Jurkat, Clone E6-1 (cell line): ENCODE data around the gene INAVA.
"Not testable (repeated sequence)": the region's sequence is repeated elsewhere in the genome, so short reads cannot be mapped to it uniquely, and the experiment has no call there.

Experiments used
- DNase-seq: peaks from one replicate; pipeline ENCODE4 v3.0.0-alpha.2; 2011; ENCODE audit warnings: low read depth, low spot score
- H3K4me3 ChIP-seq: 2 replicates; pipeline ENCODE4 v1.5.1; 2011; ENCODE audit warnings: mild to moderate bottlenecking, low read length, control low read depth, moderate library complexity

The INAVA gene

DNA sequence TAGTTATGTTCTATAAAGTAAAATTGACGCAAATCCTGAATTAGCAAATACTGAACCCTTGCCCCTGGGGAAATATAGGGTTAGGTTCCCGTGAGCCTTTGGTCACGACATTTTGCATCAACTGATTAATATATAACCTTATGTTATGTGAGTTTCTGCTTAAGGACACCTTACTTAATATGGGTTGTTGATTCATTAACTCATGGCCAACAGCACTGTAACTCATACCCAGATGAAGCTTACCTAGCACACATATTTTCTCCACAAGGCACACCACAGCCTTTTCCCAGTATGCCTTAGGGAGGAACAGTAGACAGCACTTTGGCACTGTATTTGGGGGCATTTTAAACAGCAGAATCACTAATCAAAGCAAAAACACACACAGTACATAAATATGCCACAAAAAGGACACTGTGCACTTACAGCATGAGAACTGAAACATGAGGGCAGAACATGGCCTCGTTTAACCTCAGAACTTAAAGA is 15.1 kb downstream of the INAVA start:
- DNase-seq, result no peak
- H3K4me3 ChIP-seq, result no peak overlapping the region

DNA sequence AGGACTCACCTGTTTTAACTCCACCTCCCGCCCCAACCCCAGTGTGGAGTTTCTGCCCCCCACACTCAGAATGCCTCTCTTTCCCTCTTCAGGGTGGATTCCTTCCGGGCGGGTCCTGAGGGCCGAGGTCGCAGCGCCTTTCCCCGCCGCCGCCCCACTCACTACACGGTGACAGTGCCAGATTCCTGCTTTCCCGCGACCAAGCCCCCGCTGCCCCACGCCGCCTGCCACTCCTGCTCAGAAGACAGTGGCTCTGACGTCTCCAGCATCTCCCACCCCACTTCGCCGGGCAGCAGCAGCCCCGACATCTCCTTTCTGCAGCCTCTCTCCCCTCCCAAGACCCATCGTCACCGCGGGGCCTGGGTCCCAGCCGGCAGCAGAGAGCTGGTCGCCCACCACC is 16.7 kb downstream of the INAVA start:
- H3K4me3 ChIP-seq, result no peak overlapping the region
- DNase-seq, result no peak

- H3K4me3 ChIP-seq, DNase-seq: not testable (repeated sequence)
These were observed 17.2 kb downstream of the INAVA start for GRCh38 chr1:200911936-200912335.

GRCh38 chr1:200912737-200913407 is 18.2 kb downstream of the INAVA start:
- no peak overlapping the region for H3K4me3 ChIP-seq
- DNase-seq, result no peak

- no peak for DNase-seq
- H3K4me3 ChIP-seq, result no peak overlapping the region
These were observed 21.5 kb downstream of the INAVA start for GRCh38 chr1:200916152-200916551.

GRCh38 chr1:200916681-200917080 is 22.0 kb downstream of the INAVA start:
- no peak overlapping the region for H3K4me3 ChIP-seq
- no peak for DNase-seq

DNA sequence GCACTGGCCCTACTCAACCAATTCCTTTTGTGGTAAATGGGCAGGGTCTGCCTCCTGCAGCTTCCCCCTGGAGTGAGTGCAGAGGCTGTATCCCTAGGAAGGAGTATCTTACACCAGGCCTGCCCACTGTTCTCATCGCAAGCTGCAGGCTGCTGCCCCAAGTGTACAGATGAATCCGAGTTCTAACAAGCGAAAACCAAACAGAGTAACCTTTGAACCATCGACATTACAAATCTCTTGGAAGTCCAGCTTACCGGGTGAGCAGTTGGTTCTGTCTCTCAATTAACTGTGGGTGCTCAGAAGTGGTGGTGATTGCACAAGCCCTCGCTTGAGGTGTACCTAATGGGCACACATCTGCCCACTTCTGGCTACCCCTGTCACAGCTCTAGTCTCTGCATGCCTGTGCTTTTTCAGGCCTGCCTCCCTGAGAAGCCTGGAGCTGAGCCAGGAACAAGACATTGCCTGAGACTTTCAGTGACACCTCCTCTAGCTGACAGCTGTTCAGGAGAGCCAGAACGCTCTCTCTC is 22.7 kb downstream of the INAVA start:
- no peak for DNase-seq
- H3K4me3 ChIP-seq, result no peak overlapping the region

- no peak for DNase-seq
- no peak overlapping the region for H3K4me3 ChIP-seq
These were observed 23.3 kb downstream of the INAVA start for GRCh38 chr1:200918006-200918405.

- no peak for DNase-seq
- H3K4me3 ChIP-seq, result no peak overlapping the region
These were observed 24.7 kb downstream of the INAVA start for GRCh38 chr1:200919386-200919785.

DNA sequence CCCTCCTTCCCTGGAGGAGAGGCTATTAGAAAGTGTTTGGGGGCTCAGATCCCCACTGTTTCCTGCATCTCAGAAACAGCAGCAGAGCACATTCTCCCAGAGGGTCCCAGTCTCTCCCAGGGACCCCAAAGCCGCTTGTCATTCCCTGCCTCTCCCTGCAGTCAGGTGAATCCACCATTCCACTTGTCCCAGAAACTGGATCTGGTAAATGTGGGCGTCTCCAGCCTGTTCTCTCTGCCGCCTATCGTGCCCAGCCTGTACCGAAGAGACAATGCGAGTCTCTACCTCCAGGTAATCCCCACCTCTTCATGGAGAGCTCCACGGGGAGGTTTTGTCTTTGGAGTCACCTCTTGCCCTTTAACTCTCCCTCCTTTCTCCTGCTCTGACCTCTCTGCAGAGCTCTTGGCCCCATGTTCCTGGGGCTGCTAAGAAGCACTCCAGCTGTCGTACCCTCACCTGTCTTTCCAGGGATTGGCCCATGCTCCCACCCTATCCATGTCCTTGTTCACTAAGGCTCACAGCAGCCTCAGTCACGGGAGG is 26.9 kb downstream of the INAVA start:
- no peak overlapping the region for H3K4me3 ChIP-seq
- DNase-seq, result no peak

DNA sequence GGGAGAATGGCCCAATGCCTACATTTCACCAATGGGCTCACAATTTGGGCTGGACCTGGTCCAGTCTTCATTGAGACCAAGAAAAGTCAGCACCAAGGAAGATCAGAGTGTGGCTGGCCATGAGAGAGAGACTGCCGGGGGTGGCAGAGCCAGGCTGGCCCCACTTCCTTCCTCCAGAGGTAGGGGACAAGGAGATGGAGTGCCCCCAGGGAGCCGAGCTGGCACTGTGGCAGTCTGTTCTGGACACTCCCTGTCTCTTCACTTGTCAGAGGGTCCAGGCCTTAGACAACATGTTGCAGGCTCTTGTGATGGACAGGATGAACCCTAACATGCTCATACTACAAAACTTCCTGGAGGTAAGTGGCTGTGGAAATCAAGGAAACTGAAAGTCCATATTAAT is 27.7 kb downstream of the INAVA start:
- H3K4me3 ChIP-seq, result no peak overlapping the region
- no peak for DNase-seq

- no peak overlapping the region for H3K4me3 ChIP-seq
- DNase-seq, result no peak
These were observed 28.9 kb downstream of the INAVA start for GRCh38 chr1:200923601-200924000.

- no peak overlapping the region for H3K4me3 ChIP-seq
- DNase-seq, result peak; percentile 52
These were observed 31.1 kb downstream of the INAVA start for GRCh38 chr1:200925831-200926230.

GRCh38 chr1:200929530-200930278 is 35.0 kb downstream of the INAVA start:
- DNase-seq, result no peak
- H3K4me3 ChIP-seq, result no peak overlapping the region

DNA sequence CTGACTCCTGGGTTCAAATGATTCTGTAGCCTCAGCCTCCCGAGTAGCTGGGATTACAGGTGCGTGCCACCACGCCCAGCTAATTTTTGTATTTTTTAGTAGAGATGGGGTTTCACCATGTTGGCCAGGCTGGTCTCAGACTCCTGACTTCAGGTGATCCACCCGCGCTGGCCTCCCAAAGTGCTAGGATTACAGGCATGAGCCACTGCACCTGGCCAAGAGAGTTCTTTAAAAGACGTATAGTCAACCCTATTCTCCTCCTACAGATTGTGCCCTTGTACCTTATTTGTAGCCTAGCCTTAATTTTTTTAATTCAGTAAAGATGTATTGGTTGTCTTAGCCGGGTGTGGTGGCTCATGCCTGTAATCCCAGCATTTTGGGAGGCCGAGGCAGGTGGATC is 35.6 kb downstream of the INAVA start:
- H3K4me3 ChIP-seq, DNase-seq: not testable (repeated sequence)

DNA sequence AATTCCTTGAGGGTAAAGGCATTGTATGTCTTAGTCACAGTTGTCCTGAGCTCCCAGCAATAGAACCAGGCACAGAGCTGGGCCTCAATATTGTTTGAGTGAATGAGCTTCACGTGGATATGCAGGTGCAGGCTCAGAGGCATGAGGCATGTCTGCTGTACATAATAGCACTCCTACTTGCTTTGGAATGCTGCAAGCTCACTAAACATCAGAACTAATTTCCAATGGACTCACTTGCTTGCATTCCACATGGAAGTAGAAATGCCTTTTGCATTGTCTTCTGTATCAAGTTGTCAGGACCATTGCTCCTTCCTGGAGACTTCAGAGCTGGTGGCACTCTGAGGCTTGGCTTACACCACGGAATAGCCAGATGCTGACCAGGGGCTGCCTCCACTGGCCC is 37.1 kb downstream of the INAVA start:
- DNase-seq, result no peak
- no peak overlapping the region for H3K4me3 ChIP-seq

DNA sequence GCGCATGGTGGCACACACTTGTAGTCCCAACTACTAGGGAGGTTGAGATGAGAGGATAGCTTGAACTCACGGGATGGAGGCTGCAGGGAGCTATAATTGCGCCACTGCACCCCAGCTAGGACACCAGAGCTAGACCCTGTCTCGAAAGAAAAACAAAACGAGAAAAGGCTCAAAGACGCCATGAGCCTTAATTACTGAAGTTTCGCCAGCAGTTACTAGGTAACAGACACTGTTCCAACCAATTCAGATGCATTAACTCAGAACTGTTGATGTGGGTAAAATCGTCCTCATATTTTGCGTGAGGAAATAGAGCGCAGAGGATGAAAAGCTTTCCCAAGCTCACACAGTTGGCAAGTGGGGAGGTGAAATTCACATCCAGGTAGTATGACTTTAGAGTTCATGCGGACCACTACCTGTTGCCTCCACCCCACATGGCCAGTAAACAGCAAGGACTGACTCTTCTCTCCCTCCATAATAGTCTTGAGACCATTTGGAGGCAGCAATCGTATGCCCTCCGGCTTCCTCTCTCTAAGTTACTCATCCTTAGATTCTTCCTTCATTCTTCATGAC is 40.1 kb downstream of the INAVA start:
- DNase-seq, result no peak

DNA sequence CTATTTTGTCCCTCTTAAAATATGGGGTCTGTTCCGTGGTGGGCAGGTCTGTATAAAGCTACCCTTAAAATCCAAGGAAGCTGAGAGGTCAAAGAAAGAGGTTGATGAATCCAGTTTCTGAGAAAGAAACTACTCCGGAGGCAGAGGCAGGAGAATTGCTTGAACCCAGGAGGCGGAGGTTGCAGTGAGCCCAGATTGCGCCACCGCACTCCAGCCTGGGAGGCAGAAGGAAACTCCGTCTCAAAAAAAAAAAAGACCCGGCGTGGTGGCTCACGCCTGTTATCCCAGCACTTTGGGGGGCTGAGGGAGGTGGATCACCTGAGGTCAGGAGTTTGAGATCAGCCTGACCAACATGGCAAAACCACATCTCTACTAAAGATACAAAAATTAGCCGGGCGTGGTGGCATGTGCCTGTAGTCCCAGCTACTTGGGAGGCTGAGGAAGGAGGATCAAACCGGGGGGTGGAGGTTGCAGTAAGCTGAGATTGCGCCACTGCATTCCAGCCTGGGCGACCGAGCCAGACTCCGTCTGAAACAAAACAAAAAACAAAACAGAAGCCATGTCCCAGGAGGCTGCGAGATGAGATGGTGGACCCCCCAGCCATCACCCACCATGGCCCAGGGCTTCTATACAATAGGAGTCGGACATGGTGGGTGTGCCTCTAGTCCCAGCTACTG is 40.7 kb downstream of the INAVA start:
- not testable (repeated sequence) for H3K4me3 ChIP-seq, DNase-seq

More for the DNA sequence above, 40.1 kb downstream of the INAVA start:
- no peak overlapping the region for H3K4me3 ChIP-seq

GRCh38 chr1:200938955-200939354 is 44.3 kb downstream of the INAVA start:
- H3K4me3 ChIP-seq, result no peak overlapping the region
- DNase-seq, result peak; percentile 70
